K562 (cell line): ENCODE measurements around the gene BRPF1. TPM values are rescaled to one million over a fixed set of nuclear protein-coding genes. Genes with fewer than 3 reads are reported as not detected.

Experiments used
- CEBPG ChIP-seq, 3 experiments: fragments of 200-800 bp in 1 of 3; sonication (Bioruptor generic) in 1 of 3; sonication (generic) in 1 of 3; formaldehyde crosslinking in 1 of 3; IDR thresholded peaks in 2 of 3; conservative IDR thresholded peaks in 1 of 3; 2 replicates each; pipeline versions ENCODE4 v1.6.1 to v1.8.0; 2016 to 2022; ENCODE audit warnings: missing compliant biosample characterization in 2 of 3, missing genetic modification characterization in 2 of 3, mild to moderate bottlenecking in 1 of 3, missing genetic modification reagents in 1 of 3
- CHD7 ChIP-seq: fragments of 200-600 bp; sonication (generic); IDR thresholded peaks from one replicate; pipeline ENCODE4 v1.6.1; 2012; ENCODE audit warnings: mild to moderate bottlenecking, low read depth, low read length, inconsistent platforms
- CSDE1 ChIP-seq, 2 experiments: fragments of 450-650 bp; IDR thresholded peaks; 2 replicates each; pipeline ENCODE4 v1.6.1; 2016; ENCODE audit warnings: mild to moderate bottlenecking in 1 of 2
- LARP7 ChIP-seq: fragments of 450-650 bp; IDR thresholded peaks from 2 replicates; pipeline ENCODE4 v1.6.1; 2016
- polyA plus RNA-seq, 8 experiments: library from polyadenylated mRNA; depleted of rRNA in 4 of 8; stranded (reverse) in 5 of 8; unstranded in 3 of 8; fragments of >200 nt; fragmentation: Nextera tagmentation in 2 of 8; fragmentation: Illumina TruSeq in 1 of 8; extraction: Ambion mirVana in 2 of 8; extraction: Trizol in 1 of 8; gene quantifications; 2 replicates each; pipeline versions ENCODE4 v1.2.1 to v1.2.3, GENCODE V29; 2011 to 2014; ENCODE audit warnings: inconsistent platforms in 1 of 8, missing spikeins in 1 of 8
- total RNA-seq, 7 experiments: library from RNA; depleted of rRNA in 6 of 7; stranded (reverse); fragments of >200 nt in 6 of 7; fragmentation: Illumina TruSeq in 2 of 7; extraction: Trizol in 2 of 7; gene quantifications; 2 replicates each; pipeline versions ENCODE4 v1.2.1 to v1.2.3, GENCODE V29; 2011 to 2021; ENCODE audit warnings: low replicate concordance in 1 of 7

The BRPF1 gene
- total and polyA plus RNA-seq, 9 of the 15 experiments (the other 6 are each of a cell fraction or from before 2014, with no cell fraction given): 1.1 to 40.2 (median 23.5) TPM

GRCh38 chr3:9785602-9786001 is 54.1 kb downstream of the BRPF1 start (continued):
- no peak for TF ChIP-seq CHD7
- no peak for TF ChIP-seq CSDE1 (IDR thresholded peaks at IDR 0.05)
- TF ChIP-seq CEBPG (CRISPR knock-in tag; IDR thresholded peaks at IDR 0.05): no peak
- no peak for TF ChIP-seq CEBPG (tag; conservative IDR thresholded peaks at IDR 0.05 in 1 of 2, IDR thresholded peaks at IDR 0.05 in 1 of 2)
- TF ChIP-seq LARP7: no peak
